SU-DHL-6 (cell line): Measurements from ENCODE around the gene GRHL3.

Source experiments
- H2AFZ ChIP-seq: fragments of 200-600 bp; sonication (generic); 2 replicates; pipeline ENCODE4 v1.6.1; 2014; ENCODE audit warnings: low read depth, mild to moderate bottlenecking, moderate library complexity, mixed read lengths, antibody characterized with exemption, low read length; ENCODE audit not compliant: severe bottlenecking
- H3F3A ChIP-seq: fragments of 200-600 bp; shearing (Covaris generic); 2 replicates; pipeline ENCODE4 v1.6.0; 2016; ENCODE audit warnings: antibody characterized with exemption, mild to moderate bottlenecking; ENCODE audit not compliant: insufficient read depth
- H3K27ac ChIP-seq: fragments of 200-600 bp; sonication (generic); 2 replicates; pipeline ENCODE4 v1.5.1; 2016; ENCODE audit warnings: low read depth, mild to moderate bottlenecking, low read length, moderate library complexity, mixed read lengths
- H3K27me3 ChIP-seq: fragments of 200-600 bp; sonication (generic), shearing (Covaris generic); 2 replicates; pipeline ENCODE4 v1.6.0; 2014; ENCODE audit warnings: mild to moderate bottlenecking, low read length
- H3K36me3 ChIP-seq: fragments of 200-600 bp; sonication (generic); 2 replicates; pipeline ENCODE4 v1.6.1; 2014; ENCODE audit warnings: mild to moderate bottlenecking, low read length, mixed read lengths
- H3K4me2 ChIP-seq: fragments of 300-600, 200-600 bp; shearing (Covaris generic), sonication (generic); 2 replicates; pipeline ENCODE4 v1.6.0; 2014; ENCODE audit warnings: low read length, low read depth, mild to moderate bottlenecking; ENCODE audit not compliant: poor library complexity, severe bottlenecking
- H3K4me3 ChIP-seq: fragments of 200-600 bp; sonication (generic); 2 replicates; pipeline ENCODE4 v1.5.1; 2014; ENCODE audit warnings: antibody characterized with exemption, low read length, mild to moderate bottlenecking, mixed read lengths; ENCODE audit not compliant: insufficient read depth, poor library complexity, severe bottlenecking
- H3K79me2 ChIP-seq: fragments of 200-600 bp; sonication (generic); 2 replicates; pipeline ENCODE4 v1.6.1; 2014; ENCODE audit warnings: mild to moderate bottlenecking, low read length, moderate library complexity; ENCODE audit not compliant: insufficient read depth
- H3K9ac ChIP-seq: fragments of 200-600 bp; sonication (generic); 2 replicates; pipeline ENCODE4 v1.7.0; 2014; ENCODE audit warnings: mild to moderate bottlenecking, low read length
- H3K9me2 ChIP-seq: fragments of 200-600 bp; sonication (generic); replicated peaks from 2 replicates; pipeline ENCODE4 v1.6.1; 2014; ENCODE audit warnings: low read length; ENCODE audit not compliant: insufficient read depth
- H3K9me3 ChIP-seq: fragments of 200-600 bp; sonication (generic); 2 replicates; pipeline ENCODE4 v1.6.1; 2014; ENCODE audit warnings: low read length, mixed read lengths; ENCODE audit not compliant: insufficient read depth
- H4K20me1 ChIP-seq: fragments of 200-600 bp; sonication (generic); 2 replicates; pipeline ENCODE4 v1.6.1; 2014; ENCODE audit warnings: low read depth, mild to moderate bottlenecking, antibody characterized with exemption, low read length, moderate library complexity, mixed read lengths
- EZH2phosphoT487 ChIP-seq: fragments of 200-600 bp; sonication (generic), shearing (Covaris generic); conservative IDR thresholded peaks from 2 replicates; pipeline ENCODE4 v1.6.1; 2018; ENCODE audit warnings: mild to moderate bottlenecking, antibody characterized with exemption, low read length, moderate library complexity, mixed read lengths
- TF ChIP-seq, protein P1 (sequence below): fragments of 200-600 bp; sonication (generic); IDR thresholded peaks from one replicate; pipeline ENCODE4 v1.5.1; 2017; ENCODE audit warnings: antibody characterized with exemption, mild to moderate bottlenecking, low read length, moderate library complexity; ENCODE audit not compliant: insufficient read depth, poor library complexity, severe bottlenecking

The GRHL3 gene

DNA sequence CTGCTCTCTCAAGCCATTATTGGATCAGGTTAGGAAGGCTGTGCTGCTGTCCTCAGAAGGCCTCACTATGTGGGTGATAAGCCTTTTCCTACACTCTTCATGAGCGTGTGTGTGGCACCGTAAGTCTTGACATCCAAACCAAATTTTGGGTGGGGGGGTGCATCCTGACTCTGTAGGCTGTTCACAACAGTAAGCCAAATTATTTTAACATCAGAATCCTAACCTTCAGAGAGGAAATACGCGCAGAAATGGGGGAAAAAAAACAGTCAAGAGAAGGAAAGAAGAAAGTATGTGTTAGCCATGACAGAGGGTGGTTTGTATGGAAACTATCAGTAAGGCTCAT, 73.4 kb downstream of the GRHL3 start:
- Histone ChIP-seq H2AFZ (peak overlapping the region; percentile 72), H3K27me3 (no peaks in the 10 kb centered on the region), H3K27ac (peak overlapping the region; percentile 92), H3K9me2 (no peaks in the 10 kb centered on the region), H4K20me1 (no peaks in the 10 kb centered on the region), H3K79me2 (no peaks in the 10 kb centered on the region), H3K36me3 (no peaks in the 10 kb centered on the region), H3K4me3 (no peak overlapping the region), H3K4me2 (peak overlapping the region; percentile 83), H3F3A (peaks cover 31% of the 10 kb centered on the region), H3K9ac (peak overlapping the region; percentile 56), H3K9me3 (no peaks in the 10 kb centered on the region)
- TF ChIP-seq, protein P1, sequence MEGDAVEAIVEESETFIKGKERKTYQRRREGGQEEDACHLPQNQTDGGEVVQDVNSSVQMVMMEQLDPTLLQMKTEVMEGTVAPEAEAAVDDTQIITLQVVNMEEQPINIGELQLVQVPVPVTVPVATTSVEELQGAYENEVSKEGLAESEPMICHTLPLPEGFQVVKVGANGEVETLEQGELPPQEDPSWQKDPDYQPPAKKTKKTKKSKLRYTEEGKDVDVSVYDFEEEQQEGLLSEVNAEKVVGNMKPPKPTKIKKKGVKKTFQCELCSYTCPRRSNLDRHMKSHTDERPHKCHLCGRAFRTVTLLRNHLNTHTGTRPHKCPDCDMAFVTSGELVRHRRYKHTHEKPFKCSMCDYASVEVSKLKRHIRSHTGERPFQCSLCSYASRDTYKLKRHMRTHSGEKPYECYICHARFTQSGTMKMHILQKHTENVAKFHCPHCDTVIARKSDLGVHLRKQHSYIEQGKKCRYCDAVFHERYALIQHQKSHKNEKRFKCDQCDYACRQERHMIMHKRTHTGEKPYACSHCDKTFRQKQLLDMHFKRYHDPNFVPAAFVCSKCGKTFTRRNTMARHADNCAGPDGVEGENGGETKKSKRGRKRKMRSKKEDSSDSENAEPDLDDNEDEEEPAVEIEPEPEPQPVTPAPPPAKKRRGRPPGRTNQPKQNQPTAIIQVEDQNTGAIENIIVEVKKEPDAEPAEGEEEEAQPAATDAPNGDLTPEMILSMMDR = no peak
- no peak for TF ChIP-seq EZH2phosphoT487

- TF ChIP-seq EZH2phosphoT487 = no peak
- TF ChIP-seq, protein P1 = no peak
- peaks cover 31% of the 10 kb centered on the region for H3F3A ChIP-seq
- no peaks in the 10 kb centered on the region for H3K79me2 ChIP-seq
- no peak overlapping the region for H3K4me3 ChIP-seq
- H4K20me1 ChIP-seq = no peaks in the 10 kb centered on the region
- H3K36me3 ChIP-seq = no peaks in the 10 kb centered on the region
- no peaks in the 10 kb centered on the region for H3K9me2 ChIP-seq
- no peaks in the 10 kb centered on the region for H3K27me3 ChIP-seq
- peak overlapping the region; percentile 72 for H2AFZ ChIP-seq
- H3K27ac ChIP-seq = peak overlapping the region; percentile 92
- peak overlapping the region; percentile 56 for H3K9ac ChIP-seq
- H3K9me3 ChIP-seq = no peaks in the 10 kb centered on the region
- peak overlapping the region; percentile 83 for H3K4me2 ChIP-seq
Observed at GRCh38 chr1:24392982-24393650, 74.0 kb downstream of the GRHL3 start.

GRCh38 chr1:24393892-24394291, 74.7 kb downstream of the GRHL3 start:
- H3K9me2 ChIP-seq = no peaks in the 10 kb centered on the region
- no peaks in the 10 kb centered on the region for H3K27me3 ChIP-seq
- peak overlapping the region; percentile 92 for H3K27ac ChIP-seq
- H3K79me2 ChIP-seq = no peaks in the 10 kb centered on the region
- H3K4me3 ChIP-seq = no peak overlapping the region
- no peaks in the 10 kb centered on the region for H3K36me3 ChIP-seq
- peaks cover 31% of the 10 kb centered on the region for H3F3A ChIP-seq
- TF ChIP-seq, protein P1 = no peak
- no peak for TF ChIP-seq EZH2phosphoT487
- H3K9ac ChIP-seq = peak overlapping the region; percentile 10; the same call in 1 of the 2 replicates
- H2AFZ ChIP-seq = no peak overlapping the region
- no peaks in the 10 kb centered on the region for H3K9me3 ChIP-seq
- H4K20me1 ChIP-seq = no peaks in the 10 kb centered on the region
- H3K4me2 ChIP-seq = peak overlapping the region; percentile 83
